ENCODE measurements around the gene NFIA. TPM values are rescaled to one million over a fixed set of nuclear protein-coding genes. Genes with fewer than 3 reads are reported as not detected.

Gene NFIA
- total and polyA plus RNA-seq, 9 of the 15 experiments (the other 6 are each of a cell fraction or from before 2014, with no cell fraction given) = 5.3 to 24.9 (median 9.8) TPM

- TF ChIP-seq SUPT5H (IDR thresholded peaks at IDR 0.05) = peak; percentile 55
- TF ChIP-seq ZNF347 (CRISPR knock-in tag; IDR thresholded peaks at IDR 0.05; ENCODE audit: low read depth) = no peak
- peak; percentile 62; the same call in 1 of the 2 replicates for TF ChIP-seq ATF4 (CRISPR knock-in tag; IDR thresholded peaks at IDR 0.05)
- TF ChIP-seq ZNF592 (IDR thresholded peaks at IDR 0.05) = peak; percentile 19; the same call in 1 of the 2 replicates
- TF ChIP-seq CREB3 (tag; conservative IDR thresholded peaks at IDR 0.05; ENCODE audit: low read depth) = 0 out of 2 replicates have a peak, but pooled peaks have one; percentile 72
- peak; percentile 40 for TF ChIP-seq POLR2AphosphoS5 (IDR thresholded peaks at IDR 0.05; ENCODE audit: control insufficient read depth, insufficient read depth, low read depth, low read length)
- TF ChIP-seq, protein P1, sequence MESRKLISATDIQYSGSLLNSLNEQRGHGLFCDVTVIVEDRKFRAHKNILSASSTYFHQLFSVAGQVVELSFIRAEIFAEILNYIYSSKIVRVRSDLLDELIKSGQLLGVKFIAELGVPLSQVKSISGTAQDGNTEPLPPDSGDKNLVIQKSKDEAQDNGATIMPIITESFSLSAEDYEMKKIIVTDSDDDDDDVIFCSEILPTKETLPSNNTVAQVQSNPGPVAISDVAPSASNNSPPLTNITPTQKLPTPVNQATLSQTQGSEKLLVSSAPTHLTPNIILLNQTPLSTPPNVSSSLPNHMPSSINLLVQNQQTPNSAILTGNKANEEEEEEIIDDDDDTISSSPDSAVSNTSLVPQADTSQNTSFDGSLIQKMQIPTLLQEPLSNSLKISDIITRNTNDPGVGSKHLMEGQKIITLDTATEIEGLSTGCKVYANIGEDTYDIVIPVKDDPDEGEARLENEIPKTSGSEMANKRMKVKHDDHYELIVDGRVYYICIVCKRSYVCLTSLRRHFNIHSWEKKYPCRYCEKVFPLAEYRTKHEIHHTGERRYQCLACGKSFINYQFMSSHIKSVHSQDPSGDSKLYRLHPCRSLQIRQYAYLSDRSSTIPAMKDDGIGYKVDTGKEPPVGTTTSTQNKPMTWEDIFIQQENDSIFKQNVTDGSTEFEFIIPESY (CRISPR knock-in tag; IDR thresholded peaks at IDR 0.05) = 0 out of 2 replicates have a peak, but pooled peaks have one; percentile 25
- TF ChIP-seq ZNF740 (CRISPR knock-in tag; IDR thresholded peaks at IDR 0.05) = no peak
- TF ChIP-seq ZNF740 (tag; IDR thresholded peaks at IDR 0.05) = no peak
- peak; percentile 92 to 94 for TF ChIP-seq MAZ (CRISPR knock-in tag; conservative IDR thresholded peaks at IDR 0.05 in 1 of 2, IDR thresholded peaks at IDR 0.05 in 1 of 2)
- TF ChIP-seq EP300 (IDR thresholded peaks at IDR 0.05; ENCODE audit: low read length) = peak; percentile 58
- TF ChIP-seq, protein P2, sequence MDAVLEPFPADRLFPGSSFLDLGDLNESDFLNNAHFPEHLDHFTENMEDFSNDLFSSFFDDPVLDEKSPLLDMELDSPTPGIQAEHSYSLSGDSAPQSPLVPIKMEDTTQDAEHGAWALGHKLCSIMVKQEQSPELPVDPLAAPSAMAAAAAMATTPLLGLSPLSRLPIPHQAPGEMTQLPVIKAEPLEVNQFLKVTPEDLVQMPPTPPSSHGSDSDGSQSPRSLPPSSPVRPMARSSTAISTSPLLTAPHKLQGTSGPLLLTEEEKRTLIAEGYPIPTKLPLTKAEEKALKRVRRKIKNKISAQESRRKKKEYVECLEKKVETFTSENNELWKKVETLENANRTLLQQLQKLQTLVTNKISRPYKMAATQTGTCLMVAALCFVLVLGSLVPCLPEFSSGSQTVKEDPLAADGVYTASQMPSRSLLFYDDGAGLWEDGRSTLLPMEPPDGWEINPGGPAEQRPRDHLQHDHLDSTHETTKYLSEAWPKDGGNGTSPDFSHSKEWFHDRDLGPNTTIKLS (IDR thresholded peaks at IDR 0.05; ENCODE audit: borderline replicate concordance, low read depth) = peak; percentile 45; the same call in 1 of the 2 replicates
- TF ChIP-seq TBL1XR1 (IDR thresholded peaks at IDR 0.05; ENCODE audit: low read length in 2 of 2) = peak in 1 of 2 experiments; percentile 84; a peak in 1 of 4 replicates
Observed at GRCh38 chr1:61076728-61077675, 5.4 kb upstream of the NFIA start (continued).
